ENCODE results near the gene ALDH1A2. TPM values are rescaled to one million over a fixed set of nuclear protein-coding genes. Genes with fewer than 3 reads are reported as not detected.
A peak's percentile ranks its signal among the peaks of the same experiment; 100 is the strongest.

ALDH1A2 gene
- total RNA-seq, 6 donors from 2014 or later: 3.6 to 43.3 (median 6.9) TPM

GRCh38 chr15:58056015-58056414, 9.5 kb downstream of the ALDH1A2 start:
- 86 to 88% methylated on average over 4 of the region's 4 CpGs for WGBS, 2 donors
- Histone ChIP-seq H3K27me3 (peaks cover 0 to 2% (median 0%) of the 10 kb centered on the region in 4 donors), H3K4me3 (no peak overlapping the region), H3K4me1 (no peaks in the 10 kb centered on the region), H3K36me3 (no peaks in the 10 kb centered on the region), H3K9me3 (no peaks in the 10 kb centered on the region), H3K27ac (no peak overlapping the region)
- no peak for TF ChIP-seq EP300 (IDR thresholded peaks at IDR 0.05)
- TF ChIP-seq, protein P1, sequence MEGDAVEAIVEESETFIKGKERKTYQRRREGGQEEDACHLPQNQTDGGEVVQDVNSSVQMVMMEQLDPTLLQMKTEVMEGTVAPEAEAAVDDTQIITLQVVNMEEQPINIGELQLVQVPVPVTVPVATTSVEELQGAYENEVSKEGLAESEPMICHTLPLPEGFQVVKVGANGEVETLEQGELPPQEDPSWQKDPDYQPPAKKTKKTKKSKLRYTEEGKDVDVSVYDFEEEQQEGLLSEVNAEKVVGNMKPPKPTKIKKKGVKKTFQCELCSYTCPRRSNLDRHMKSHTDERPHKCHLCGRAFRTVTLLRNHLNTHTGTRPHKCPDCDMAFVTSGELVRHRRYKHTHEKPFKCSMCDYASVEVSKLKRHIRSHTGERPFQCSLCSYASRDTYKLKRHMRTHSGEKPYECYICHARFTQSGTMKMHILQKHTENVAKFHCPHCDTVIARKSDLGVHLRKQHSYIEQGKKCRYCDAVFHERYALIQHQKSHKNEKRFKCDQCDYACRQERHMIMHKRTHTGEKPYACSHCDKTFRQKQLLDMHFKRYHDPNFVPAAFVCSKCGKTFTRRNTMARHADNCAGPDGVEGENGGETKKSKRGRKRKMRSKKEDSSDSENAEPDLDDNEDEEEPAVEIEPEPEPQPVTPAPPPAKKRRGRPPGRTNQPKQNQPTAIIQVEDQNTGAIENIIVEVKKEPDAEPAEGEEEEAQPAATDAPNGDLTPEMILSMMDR (IDR thresholded peaks at IDR 0.05): peak in 1 of 6 experiments; percentile 12
- DNase-seq (no peak), ATAC-seq (ENCODE audit: low FRiP score in 2 of 2) (no peak)

DNA sequence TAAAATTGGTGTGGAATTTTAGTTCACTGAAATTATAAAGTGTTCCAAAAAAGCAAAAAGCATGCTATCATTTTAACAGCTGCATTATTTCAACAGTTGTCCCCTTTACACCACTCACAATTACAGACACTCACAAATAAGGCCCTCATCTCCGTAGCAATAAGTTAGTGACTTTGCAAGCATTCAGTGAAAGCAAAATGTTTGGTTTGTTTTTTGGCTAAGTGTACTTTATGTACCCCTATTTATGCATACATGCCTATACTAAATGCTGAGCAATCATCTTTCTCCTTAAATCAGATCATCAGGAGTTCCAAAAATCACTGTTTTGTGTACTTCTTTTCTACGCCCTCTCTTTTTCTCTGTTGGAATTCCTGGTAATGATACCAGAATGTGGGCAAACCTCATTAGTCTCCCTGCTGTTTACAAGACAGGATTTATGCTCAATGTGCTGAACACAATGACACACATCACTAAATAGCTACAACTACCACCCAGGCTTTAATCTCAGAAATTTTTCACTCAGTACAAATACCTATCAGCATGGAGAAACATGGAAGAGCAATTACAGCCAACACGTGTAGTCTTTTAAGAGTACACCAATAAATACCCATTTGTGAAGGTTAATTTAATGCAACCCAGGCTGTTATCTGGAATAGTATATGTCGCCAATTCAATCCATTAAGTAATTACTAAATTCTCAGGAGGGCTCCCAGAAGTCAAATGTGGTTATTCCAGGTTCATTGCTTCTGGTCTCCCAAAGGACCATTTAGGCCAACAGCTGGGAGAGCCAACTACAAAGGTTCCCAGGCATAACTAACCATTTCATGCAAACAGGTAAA, 12.0 kb downstream of the ALDH1A2 start:
- Histone ChIP-seq H3K4me3 (no peak overlapping the region), H3K4me1 (no peaks in the 10 kb centered on the region), H3K9me3 (no peaks in the 10 kb centered on the region), H3K27ac (no peak overlapping the region), H3K27me3 (no peaks in the 10 kb centered on the region), H3K36me3 (no peaks in the 10 kb centered on the region)
- 85 to 92% methylated on average over 4 of the region's 4 CpGs for WGBS, 2 donors
- ATAC-seq (ENCODE audit: low FRiP score in 2 of 2) (no peak), DNase-seq (no peak)
- TF ChIP-seq, protein P1 (IDR thresholded peaks at IDR 0.05): no peak
- TF ChIP-seq EP300 (IDR thresholded peaks at IDR 0.05) (no peak), POLR2AphosphoS5 (IDR thresholded peaks at IDR 0.05) (no peak), POLR2A (IDR thresholded peaks at IDR 0.05) (no peak)

DNA sequence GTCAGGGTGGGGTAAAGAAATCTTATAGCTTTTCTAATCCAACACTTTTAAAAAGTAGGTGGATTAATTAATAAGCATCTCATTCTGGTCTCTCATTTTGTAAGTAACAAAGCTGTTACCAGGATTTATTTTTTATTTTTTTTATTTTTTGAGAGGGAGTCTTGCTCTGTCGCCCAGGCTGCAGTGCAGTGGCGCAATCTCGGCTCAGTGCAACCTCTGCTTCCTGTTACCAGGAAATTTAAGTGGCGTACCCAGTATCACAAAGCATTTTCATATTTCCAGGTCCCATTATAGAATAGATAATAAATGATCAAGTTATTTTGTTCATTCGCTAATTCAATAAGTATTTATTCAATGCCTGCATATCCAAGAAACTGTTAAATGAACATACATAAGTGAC, 13.2 kb downstream of the ALDH1A2 start:
- H3K4me3 ChIP-seq: no peak overlapping the region
- DNase-seq (peak in 1 of 2 donors; percentile 30), ATAC-seq (ENCODE audit: low FRiP score in 2 of 2) (no peak)
- no peak for TF ChIP-seq POLR2A (IDR thresholded peaks at IDR 0.05)
- no peak for TF ChIP-seq EP300 (IDR thresholded peaks at IDR 0.05)
- TF ChIP-seq POLR2AphosphoS5 (IDR thresholded peaks at IDR 0.05): no peak
- TF ChIP-seq, protein P1 (IDR thresholded peaks at IDR 0.05): no peak
- no peaks in the 10 kb centered on the region for H3K4me1 ChIP-seq
- 83 to 90% methylated on average over 5 of the region's 5 CpGs for WGBS, 2 donors
- H3K27me3 ChIP-seq: no peaks in the 10 kb centered on the region
- H3K27ac ChIP-seq: no peak overlapping the region
- no peaks in the 10 kb centered on the region for H3K9me3 ChIP-seq
- H3K36me3 ChIP-seq: no peaks in the 10 kb centered on the region

- Histone ChIP-seq H3K9me3 (no peaks in the 10 kb centered on the region), H3K27me3 (no peaks in the 10 kb centered on the region), H3K4me3 (no peak overlapping the region), H3K36me3 (no peaks in the 10 kb centered on the region), H3K27ac (no peak overlapping the region), H3K4me1 (no peaks in the 10 kb centered on the region)
- DNase-seq (no peak), ATAC-seq (ENCODE audit: low FRiP score in 2 of 2) (no peak)
- TF ChIP-seq, protein P1 (IDR thresholded peaks at IDR 0.05): no peak
- TF ChIP-seq POLR2AphosphoS5 (IDR thresholded peaks at IDR 0.05) (no peak), POLR2A (IDR thresholded peaks at IDR 0.05) (no peak), EP300 (IDR thresholded peaks at IDR 0.05) (no peak)
- WGBS, 2 donors: 80 to 84% methylated on average over 3 of the region's 3 CpGs
These were observed 15.8 kb downstream of the ALDH1A2 start for GRCh38 chr15:58049520-58050227.
